Uterine smooth muscle cell (primary cell): Measurements from ENCODE around the gene FOXM1. TPM values are rescaled to one million over a fixed set of nuclear protein-coding genes. Genes with fewer than 3 reads are reported as not detected.

ENCODE experiments used
- total RNA-seq: library from RNA; depleted of rRNA; stranded (reverse); fragments of >200 nt; gene quantifications from 2 replicates; pipeline ENCODE4 v1.2.3, GENCODE V29; 2014

Gene FOXM1, protein sequence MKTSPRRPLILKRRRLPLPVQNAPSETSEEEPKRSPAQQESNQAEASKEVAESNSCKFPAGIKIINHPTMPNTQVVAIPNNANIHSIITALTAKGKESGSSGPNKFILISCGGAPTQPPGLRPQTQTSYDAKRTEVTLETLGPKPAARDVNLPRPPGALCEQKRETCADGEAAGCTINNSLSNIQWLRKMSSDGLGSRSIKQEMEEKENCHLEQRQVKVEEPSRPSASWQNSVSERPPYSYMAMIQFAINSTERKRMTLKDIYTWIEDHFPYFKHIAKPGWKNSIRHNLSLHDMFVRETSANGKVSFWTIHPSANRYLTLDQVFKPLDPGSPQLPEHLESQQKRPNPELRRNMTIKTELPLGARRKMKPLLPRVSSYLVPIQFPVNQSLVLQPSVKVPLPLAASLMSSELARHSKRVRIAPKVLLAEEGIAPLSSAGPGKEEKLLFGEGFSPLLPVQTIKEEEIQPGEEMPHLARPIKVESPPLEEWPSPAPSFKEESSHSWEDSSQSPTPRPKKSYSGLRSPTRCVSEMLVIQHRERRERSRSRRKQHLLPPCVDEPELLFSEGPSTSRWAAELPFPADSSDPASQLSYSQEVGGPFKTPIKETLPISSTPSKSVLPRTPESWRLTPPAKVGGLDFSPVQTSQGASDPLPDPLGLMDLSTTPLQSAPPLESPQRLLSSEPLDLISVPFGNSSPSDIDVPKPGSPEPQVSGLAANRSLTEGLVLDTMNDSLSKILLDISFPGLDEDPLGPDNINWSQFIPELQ
- 5.7 and 14.3 TPM in 2 replicates for total RNA-seq

DNA sequence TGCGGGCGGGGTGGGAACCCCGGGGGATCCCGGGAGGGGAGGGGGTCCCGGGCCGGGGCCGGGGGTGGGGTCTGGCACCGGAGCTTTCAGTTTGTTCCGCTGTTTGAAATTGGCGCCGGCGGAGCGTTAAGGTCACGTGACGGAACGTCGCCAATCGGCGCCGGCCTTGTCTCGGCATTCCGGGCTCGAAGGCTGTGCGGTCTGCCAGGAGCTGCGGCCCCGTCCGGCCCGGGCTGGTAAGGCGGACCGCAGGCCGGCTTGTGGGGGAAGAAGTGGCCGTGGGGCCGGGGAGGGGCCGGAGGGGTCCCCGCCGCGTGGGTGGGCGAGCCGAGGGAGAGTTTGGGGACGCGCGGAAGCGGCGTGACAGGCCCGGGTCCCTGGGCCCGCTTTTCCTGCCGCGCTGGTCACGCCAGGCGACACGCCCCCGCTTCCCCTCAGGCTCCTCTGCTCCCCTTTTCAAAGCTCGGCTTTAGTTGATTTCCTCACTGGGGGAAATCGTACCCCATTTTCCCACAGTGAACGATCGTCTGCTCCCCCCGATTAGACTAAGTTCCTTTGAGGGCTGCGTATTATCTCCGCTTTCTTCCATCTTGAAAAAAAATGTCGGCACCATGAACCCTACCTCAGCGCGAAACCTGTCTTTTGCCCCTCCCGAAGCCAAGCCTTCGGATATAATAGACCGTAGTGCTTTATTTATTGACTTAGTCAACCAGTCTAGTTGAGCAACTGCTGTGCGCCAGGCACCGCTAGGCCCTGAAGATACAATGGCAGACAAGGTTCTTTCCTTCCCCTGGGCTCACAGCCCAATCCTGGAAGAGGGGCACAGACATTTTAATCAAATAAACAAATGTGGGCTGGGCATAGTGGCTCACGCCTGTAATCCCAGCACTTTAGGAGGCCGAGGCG is at the start of gene FOXM1, which contains the start of gene RHNO1:
Gene FOXM1 (minus strand): TSS at position 128 of the 906 bp plus-strand sequence. CDS start 2,696 bp downstream, outside the sequence.
Gene RHNO1 (plus strand): TSS at position 177 of the 906 bp plus-strand sequence. CDS start 8,144 bp downstream, outside the sequence.

DNA sequence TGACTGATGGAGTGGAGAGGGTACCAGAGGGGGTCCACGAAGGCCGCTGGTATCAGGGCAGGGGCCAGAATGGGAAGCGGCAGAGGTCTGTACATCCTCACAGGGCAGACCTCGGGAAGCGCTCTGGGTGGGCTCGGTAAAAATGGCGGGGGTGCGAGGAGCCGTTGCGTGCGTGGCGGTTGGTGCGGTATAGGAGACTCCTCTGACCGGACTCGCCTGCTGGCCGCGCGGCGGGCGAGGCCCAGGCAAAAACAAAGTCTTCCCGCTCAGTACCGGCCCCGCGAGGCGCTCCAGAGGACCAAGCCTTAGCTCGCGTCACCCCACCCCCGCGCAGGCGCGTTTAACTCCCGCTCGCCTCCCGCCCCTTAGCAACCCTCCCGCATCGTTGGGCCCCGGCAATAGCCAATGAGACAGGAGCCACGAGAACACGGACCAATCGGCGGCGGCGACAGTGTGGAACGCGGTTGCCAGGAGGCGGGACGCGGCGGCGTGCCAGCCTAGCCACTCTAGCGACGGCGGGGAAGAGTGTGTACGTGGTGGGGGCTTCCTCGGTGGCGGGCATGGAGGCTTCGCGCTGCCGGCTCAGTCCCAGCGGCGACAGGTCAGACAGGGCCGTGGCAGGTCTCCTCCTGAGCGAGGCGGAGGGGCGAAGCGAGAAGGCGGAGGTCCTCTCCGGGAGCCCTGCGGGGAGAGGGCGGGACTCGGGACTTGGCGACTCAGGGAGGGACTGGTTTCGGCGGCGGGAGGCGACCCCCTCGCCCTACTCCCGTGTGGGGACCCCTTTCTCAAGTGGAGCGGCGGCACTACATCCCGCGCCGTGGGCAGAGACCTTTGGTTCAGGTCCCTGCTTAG is 13.6 kb upstream of the FOXM1 start, which contains the start of gene TULP3:
Gene TULP3 (plus strand): TSS at position 504 of the 852 bp plus-strand sequence. CDS start 57 bp downstream, at position 561.

DNA sequence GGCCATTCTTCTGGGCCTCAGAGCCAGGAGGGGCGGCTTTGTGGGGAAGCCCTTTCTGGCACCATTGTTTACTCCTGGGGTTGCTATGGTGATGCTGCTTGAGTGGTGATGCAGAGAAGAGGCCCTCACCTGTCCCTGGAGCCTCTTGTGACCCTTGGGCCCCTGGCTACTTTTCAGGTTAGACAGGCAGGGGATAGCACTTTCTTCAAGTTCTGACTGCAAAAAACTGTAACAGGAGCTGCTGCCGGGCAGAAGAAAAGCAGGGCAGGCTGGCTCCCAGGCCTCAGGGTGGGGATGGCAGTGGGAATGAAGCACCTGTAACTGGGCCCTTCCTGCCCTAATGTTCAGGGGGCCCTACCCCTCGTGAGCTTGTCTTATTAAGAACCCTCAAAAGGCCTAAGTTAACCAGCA is 19.9 kb downstream of the FOXM1 start, which contains the start of gene TEX52:
Gene TEX52 (minus strand): TSS at position 19 of the 411 bp plus-strand sequence. CDS start 13 bp downstream, at position 6.

DNA sequence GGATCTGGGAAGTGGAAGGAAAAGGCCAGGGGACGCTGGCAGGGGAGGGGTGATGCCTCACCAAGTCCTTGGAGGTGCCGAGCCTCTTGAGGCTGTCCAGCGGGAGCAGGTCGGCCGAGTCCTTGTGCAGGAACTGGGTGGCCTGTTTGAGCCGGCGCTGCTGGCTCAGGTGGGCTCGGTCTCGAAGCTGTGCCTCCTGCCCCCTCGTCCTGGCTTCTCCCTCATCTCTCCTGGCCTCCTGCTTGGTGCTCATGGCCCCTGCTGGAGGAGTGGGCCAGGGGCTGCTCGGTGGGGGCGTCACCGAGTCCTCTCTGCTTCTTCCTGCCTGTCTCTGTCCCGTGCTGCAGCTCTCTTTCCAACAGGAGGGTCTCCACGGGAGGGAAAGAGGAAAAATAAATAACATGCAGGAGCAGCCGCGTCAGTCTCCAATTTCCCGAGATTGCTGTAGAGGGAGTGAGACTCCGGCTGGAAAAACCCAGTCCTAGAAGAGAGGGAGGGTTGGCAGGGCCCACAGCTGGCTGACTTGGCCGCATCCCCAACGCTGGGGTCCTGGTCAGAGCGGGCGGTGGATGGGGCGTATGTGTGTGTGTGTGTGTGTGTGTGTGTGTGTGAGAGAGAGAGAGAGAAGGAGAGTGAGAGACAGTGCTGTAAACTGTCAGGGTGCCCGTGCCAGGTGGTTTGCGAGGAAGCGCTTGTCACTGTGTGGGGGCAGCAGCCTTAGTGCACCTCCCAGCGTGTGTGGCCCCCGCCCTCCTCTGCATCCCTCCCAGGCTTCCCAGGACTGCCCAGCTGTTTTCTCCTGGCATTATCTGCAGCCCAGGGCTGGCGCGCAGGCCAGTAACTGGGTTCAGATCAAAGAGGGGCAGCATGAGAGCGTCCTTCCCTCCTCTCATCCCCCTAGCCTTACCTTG is 42.1 kb downstream of the FOXM1 start, which contains the start of gene NRIP2:
Gene NRIP2 (minus strand): TSS at position 455 of the 911 bp plus-strand sequence. CDS start 52 bp downstream, at position 403.

DNA sequence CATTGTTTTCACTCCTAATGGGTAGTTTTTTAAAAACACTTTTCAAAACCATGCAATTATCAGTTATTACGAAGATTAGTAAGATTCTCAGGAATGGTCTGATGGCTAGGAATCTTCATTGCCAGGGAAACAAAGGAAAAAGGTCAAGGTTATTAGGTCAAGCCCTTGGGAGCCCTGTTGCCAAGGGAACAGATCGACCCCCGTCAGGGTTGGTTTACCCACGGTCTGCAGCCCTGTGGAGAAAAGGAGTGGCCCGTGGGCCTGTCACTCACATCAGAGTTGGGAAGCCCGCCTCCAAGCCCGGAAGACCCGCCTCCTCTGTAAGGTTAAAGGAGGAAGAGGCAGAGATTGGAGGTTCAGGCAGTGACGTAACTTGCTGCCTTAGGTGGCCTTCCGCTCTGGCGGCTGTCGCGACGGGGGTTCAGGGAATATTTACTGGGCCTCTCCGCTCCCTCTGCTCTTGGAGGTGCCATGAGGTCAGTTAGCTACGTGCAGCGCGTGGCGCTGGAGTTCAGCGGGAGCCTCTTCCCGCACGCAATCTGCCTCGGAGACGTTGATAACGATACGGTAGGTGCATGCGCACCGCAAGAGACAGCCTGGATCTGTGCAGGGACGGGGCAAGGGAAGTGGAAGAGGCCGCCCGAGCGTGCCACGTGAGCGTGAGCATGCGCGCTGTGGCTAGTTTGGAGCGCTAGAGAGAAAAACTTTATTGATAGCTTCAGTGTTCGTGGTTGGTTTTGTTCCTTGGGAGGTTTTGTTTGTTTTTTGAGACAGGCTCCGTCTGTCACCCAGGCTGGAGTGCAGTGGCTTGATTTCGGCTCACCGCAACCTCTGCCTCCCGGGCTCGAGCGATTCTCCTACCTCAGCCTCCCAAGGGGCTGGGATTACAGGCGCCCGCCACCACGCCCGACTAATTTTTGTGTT is 64.4 kb downstream of the FOXM1 start, which contains the start of gene ITFG2:
Gene ITFG2 (plus strand): TSS at position 379 of the 924 bp plus-strand sequence. CDS start 93 bp downstream, at position 472.

Other genes with a start within 250 kb of the FOXM1 start
- gene FKBP4, start 82.2 kb downstream of the FOXM1 start, total RNA-seq: 68.0 and 86.7 TPM in 2 replicates
- gene ITFG2, start 64.5 kb downstream of the FOXM1 start, total RNA-seq: 14.4 and 15.6 TPM in 2 replicates
- under 0.01 and 0.22 TPM in 2 replicates for gene NRIP2, start 42.1 kb downstream of the FOXM1 start, total RNA-seq
- gene TEX52, start 20.1 kb downstream of the FOXM1 start, total RNA-seq: 0.12 TPM in 1 of 2 replicates, not detected in the other
- gene RHNO1, start within 50 bp of the FOXM1 start, total RNA-seq: 20.6 and 30.1 TPM in 2 replicates
- 32.0 and 38.0 TPM in 2 replicates for gene TULP3, start 13.7 kb upstream of the FOXM1 start, total RNA-seq
- 5.3 and 6.4 TPM in 2 replicates for gene TEAD4, start 82.2 kb upstream of the FOXM1 start, total RNA-seq
- 24.6 and 37.2 TPM in 2 replicates for gene TSPAN9, start 200.2 kb upstream of the FOXM1 start, total RNA-seq